Calu3 (cell line): ENCODE results near the gene AOAH. TPM values are rescaled to one million over a fixed set of nuclear protein-coding genes. Genes with fewer than 3 reads are reported as not detected.
"Not testable (repeated sequence)": the region's sequence is repeated elsewhere in the genome, so short reads cannot be mapped to it uniquely, and the experiment has no call there.

Experiments used
- BruUV-seq: library from RNA; stranded (reverse); fragments of 400-500 nt; replicated peaks from 2 replicates; lab custom pipeline; 2021; lab: Mats Ljungman, UMichigan
- CTCF ChIA-PET: fragments of 300-600 bp; sonication (Branson Sonifier 250); formaldehyde crosslinking; loops from one replicate; lab custom pipeline; 2022; ENCODE audit warnings: antibody characterized with exemption; lab: Charles Lee
- DNase-seq: peaks from one replicate; pipeline ENCODE4 v3.0.0; 2022
- H3K27ac Mint-ChIP-seq: one replicate; pipeline ENCODE4 v1.8.0; 2022; ENCODE audit warnings: mixed read lengths; ENCODE audit not compliant: unreplicated experiment
- H3K27me3 Mint-ChIP-seq: one replicate; pipeline ENCODE4 v1.8.0; 2022; ENCODE audit warnings: mixed read lengths; ENCODE audit not compliant: unreplicated experiment
- H3K36me3 Mint-ChIP-seq: one replicate; pipeline ENCODE4 v1.8.0; 2022; ENCODE audit warnings: mild to moderate bottlenecking, moderate library complexity, mixed read lengths; ENCODE audit not compliant: insufficient read depth, unreplicated experiment
- H3K4me1 Mint-ChIP-seq: one replicate; pipeline ENCODE4 v1.8.0; 2022; ENCODE audit warnings: mild to moderate bottlenecking, low read depth, mixed read lengths; ENCODE audit not compliant: unreplicated experiment
- H3K4me3 Mint-ChIP-seq: one replicate; pipeline ENCODE4 v1.8.0; 2022; ENCODE audit warnings: mild to moderate bottlenecking, low read depth, moderate library complexity, mixed read lengths; ENCODE audit not compliant: unreplicated experiment
- H3K9me3 Mint-ChIP-seq: one replicate; pipeline ENCODE4 v1.8.0; 2022; ENCODE audit warnings: low read depth, mixed read lengths; ENCODE audit not compliant: unreplicated experiment
- intact Hi-C: fragments of 100-400 bp; cut with micrococcal nuclease; formaldehyde crosslinking; loops from one replicate; pipeline ENCODE4 v1.10.0; 2022; ENCODE audit not compliant: unreplicated experiment
- total RNA-seq: library from RNA; stranded (reverse); gene quantifications from 2 replicates; pipeline ENCODE4 v1.2.3, GENCODE V29; 2022
- TF ChIP-seq, protein P1 (sequence below): fragments of 200-600 bp; IDR thresholded peaks from one replicate; pipeline ENCODE4 v1.8.0; 2022; ENCODE audit warnings: antibody characterized with exemption; ENCODE audit not compliant: unreplicated experiment

The AOAH gene
- total RNA-seq, 1 experiment from 2014 or later = not detected

DNA sequence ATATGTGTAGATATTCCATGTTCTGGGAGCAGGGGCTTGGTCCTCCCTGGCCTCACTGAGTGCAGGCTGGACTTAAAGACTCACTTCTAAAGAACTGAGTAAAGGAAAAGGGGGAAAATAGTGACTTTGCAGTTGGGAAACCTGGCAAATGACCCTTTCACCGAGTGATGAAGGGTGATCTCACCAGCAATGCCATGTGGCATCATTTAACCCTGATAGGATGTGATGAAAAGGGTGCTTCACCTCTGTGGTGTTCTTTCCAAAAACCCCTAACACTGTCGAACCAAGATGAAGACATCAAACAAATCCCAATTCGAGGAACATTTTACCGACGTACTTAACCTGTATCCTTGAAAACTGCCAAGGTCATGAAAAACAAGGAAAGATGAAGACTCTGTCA is 71.9 kb downstream of the AOAH start:
- BruUV-seq = no TSS peak
- CTCF ChIA-PET = interaction anchor here (0.7 to 1.0 kb wide), 2 partner anchors 11 to 178 kb away, joined by 3 to 9 read pairs; no protein-coding TSS in a partner anchor
- no peaks in the 10 kb centered on the region for H3K9me3 Mint-ChIP-seq
- no peak for DNase-seq
- no peak overlapping the region for H3K4me3 Mint-ChIP-seq
- H3K4me1 Mint-ChIP-seq = no peaks in the 10 kb centered on the region
- H3K27me3 Mint-ChIP-seq = no peaks in the 10 kb centered on the region
- TF ChIP-seq, protein P1, sequence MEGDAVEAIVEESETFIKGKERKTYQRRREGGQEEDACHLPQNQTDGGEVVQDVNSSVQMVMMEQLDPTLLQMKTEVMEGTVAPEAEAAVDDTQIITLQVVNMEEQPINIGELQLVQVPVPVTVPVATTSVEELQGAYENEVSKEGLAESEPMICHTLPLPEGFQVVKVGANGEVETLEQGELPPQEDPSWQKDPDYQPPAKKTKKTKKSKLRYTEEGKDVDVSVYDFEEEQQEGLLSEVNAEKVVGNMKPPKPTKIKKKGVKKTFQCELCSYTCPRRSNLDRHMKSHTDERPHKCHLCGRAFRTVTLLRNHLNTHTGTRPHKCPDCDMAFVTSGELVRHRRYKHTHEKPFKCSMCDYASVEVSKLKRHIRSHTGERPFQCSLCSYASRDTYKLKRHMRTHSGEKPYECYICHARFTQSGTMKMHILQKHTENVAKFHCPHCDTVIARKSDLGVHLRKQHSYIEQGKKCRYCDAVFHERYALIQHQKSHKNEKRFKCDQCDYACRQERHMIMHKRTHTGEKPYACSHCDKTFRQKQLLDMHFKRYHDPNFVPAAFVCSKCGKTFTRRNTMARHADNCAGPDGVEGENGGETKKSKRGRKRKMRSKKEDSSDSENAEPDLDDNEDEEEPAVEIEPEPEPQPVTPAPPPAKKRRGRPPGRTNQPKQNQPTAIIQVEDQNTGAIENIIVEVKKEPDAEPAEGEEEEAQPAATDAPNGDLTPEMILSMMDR = no peak
- intact Hi-C loops = no loop called here
- no peaks in the 10 kb centered on the region for H3K36me3 Mint-ChIP-seq
- no peak overlapping the region for H3K27ac Mint-ChIP-seq

DNA sequence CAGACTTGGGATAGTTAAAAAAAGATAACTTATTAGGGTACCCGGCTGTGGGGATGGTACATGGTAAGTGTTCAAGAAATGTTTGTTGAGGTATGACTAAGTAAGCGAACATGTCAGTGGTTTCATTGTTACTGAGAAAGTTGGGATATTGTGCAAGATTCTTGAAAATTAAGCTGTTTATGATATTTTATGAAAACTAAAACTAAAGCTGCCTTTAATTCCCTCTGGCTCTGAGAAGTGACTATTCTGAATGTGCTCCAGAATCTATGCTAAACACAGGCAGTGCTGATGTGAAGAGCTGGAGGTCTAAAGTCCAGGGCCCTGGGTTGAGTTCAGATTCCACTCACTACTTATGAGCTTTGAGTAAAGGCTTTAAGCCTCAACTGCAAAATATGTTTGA is 72.9 kb downstream of the AOAH start:
- Mint-ChIP-seq H3K27ac (no peak overlapping the region), H3K36me3 (no peaks in the 10 kb centered on the region), H3K4me1 (no peaks in the 10 kb centered on the region), H3K27me3 (peaks cover 4% of the 10 kb centered on the region), H3K4me3 (no peak overlapping the region), H3K9me3 (no peaks in the 10 kb centered on the region)
- CTCF ChIA-PET = interaction anchor here (0.9 to 1.0 kb wide), 2 partner anchors 10 to 19 kb away, joined by 4 to 9 read pairs; no protein-coding TSS in a partner anchor
- intact Hi-C loops = no loop called here
- no TSS peak for BruUV-seq
- DNase-seq = no peak
- TF ChIP-seq, protein P1 = no peak

DNA sequence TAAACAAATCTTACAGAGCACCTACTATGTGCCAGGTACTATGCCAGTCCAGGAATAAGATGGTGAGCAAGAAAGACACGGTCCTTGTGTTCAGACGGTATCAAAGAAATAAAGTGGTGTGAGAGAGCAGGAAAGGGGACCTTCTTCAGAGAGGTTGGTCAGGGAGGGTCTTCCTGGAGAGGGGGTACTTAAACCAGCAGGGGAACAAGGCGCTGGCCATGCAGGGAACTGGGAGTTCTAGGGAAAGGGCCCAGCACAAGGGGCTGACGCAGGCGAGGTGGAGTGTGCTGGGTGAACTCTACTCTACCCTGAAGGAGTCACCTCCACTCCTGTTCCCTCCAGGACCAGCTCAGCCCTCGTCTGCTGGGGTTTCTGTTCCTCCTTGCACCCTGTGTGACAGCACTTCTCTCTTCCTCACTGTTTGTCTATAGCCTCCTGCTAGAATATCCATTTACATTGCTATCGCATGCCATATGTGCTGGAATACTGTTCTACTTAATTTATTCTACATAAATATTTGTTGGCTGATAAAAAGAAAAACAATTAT is 73.5 kb downstream of the AOAH start:
- TF ChIP-seq, protein P1 = no peak
- no peak for DNase-seq
- BruUV-seq = no TSS peak
- intact Hi-C loops = no loop called here
- H3K4me1 Mint-ChIP-seq = no peaks in the 10 kb centered on the region
- H3K27ac Mint-ChIP-seq = no peak overlapping the region
- no peaks in the 10 kb centered on the region for H3K9me3 Mint-ChIP-seq
- no peak overlapping the region for H3K4me3 Mint-ChIP-seq
- CTCF ChIA-PET = interaction anchor here (0.9 kb wide), 1 partner anchor 20 kb away, joined by 4 read pairs; no protein-coding TSS in a partner anchor
- H3K27me3 Mint-ChIP-seq = peaks cover 9% of the 10 kb centered on the region
- no peaks in the 10 kb centered on the region for H3K36me3 Mint-ChIP-seq

DNA sequence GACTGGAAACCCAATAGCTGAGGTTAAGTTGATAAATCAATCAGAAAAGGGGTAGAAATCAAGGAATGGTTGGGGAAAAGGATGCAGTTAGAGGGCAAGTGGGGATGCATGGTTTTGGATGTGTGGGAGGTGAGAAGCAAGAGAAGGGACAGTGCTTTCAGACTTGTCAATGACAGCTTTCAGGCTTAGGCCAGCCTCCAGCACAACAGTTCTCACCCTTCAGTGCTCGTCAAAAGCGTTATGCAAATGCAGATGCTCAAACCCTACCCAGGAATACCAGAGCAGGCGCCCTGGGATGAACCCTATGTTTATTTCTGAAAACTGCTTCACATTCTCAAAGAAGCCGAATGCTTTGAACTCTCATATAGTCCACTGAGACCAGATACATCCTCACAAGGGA is 74.0 kb downstream of the AOAH start:
- Mint-ChIP-seq H3K27ac (no peak overlapping the region), H3K4me3 (no peak overlapping the region), H3K27me3 (peaks cover 15% of the 10 kb centered on the region), H3K4me1 (no peaks in the 10 kb centered on the region), H3K9me3 (no peaks in the 10 kb centered on the region), H3K36me3 (no peaks in the 10 kb centered on the region)
- CTCF ChIA-PET = interaction anchor here (1.2 kb wide), 1 partner anchor 20 kb away, joined by 3 read pairs; no protein-coding TSS in a partner anchor
- intact Hi-C loops = no loop called here
- no peak for DNase-seq
- TF ChIP-seq, protein P1 = no peak
- no TSS peak for BruUV-seq

GRCh38 chr7:36649319-36649718 is 75.0 kb downstream of the AOAH start:
- H3K4me1 Mint-ChIP-seq, H3K36me3 Mint-ChIP-seq, H3K27ac Mint-ChIP-seq, intact Hi-C loops, BruUV-seq, H3K9me3 Mint-ChIP-seq, H3K4me3 Mint-ChIP-seq, DNase-seq: not testable (repeated sequence)
- CTCF ChIA-PET = interaction anchor here (1.2 kb wide), 1 partner anchor 21 kb away, joined by 3 read pairs; no protein-coding TSS in a partner anchor
- peaks cover 25% of the 10 kb centered on the region for H3K27me3 Mint-ChIP-seq
